H1 (cell line): ENCODE results near the gene ZNF280B. TPM values are rescaled to one million over a fixed set of nuclear protein-coding genes. Genes with fewer than 3 reads are reported as not detected.

Experiments
- CTCF ChIA-PET: fragments of 300-600 bp; sonication (Branson Sonifier 250); formaldehyde crosslinking; loops from one replicate; lab custom pipeline; 2021; ENCODE audit not compliant: partially characterized antibody; lab: Charles Lee
- POLR2A ChIA-PET: fragments of 300-600 bp; sonication (Branson Sonifier 250); formaldehyde crosslinking; loops from one replicate; lab custom pipeline; 2021; ENCODE audit warnings: inconsistent platforms; ENCODE audit not compliant: partially characterized antibody; lab: Charles Lee
- DNase-seq, 2 experiments: peaks; one replicate each; pipeline versions ENCODE4 v3.0.0 to v3.0.0-alpha.2; 2010 to 2022; ENCODE audit warnings: low spot score in 2 of 2, low read depth in 1 of 2, mixed read lengths in 1 of 2
- FAIRE-seq: peaks from 2 replicates; lab custom pipeline; 2011; peaks lifted over from hg19 to GRCh38; lab: Jason Lieb, UNC
- H2AFZ ChIP-seq: 2 replicates; pipeline ENCODE4 v1.8.1; 2012; ENCODE audit warnings: low read length, inconsistent platforms
- H2AK5ac ChIP-seq: 2 replicates; pipeline ENCODE4 v1.6.1; 2013; ENCODE audit warnings: low read depth, low read length
- H2BK120ac ChIP-seq: replicated peaks from 2 replicates; pipeline ENCODE3; 2013; ENCODE audit warnings: low read depth, low read length, inconsistent platforms
- H2BK12ac ChIP-seq: 2 replicates; pipeline ENCODE4 v1.6.1; 2013; ENCODE audit warnings: low read depth, low read length
- H2BK15ac ChIP-seq: 2 replicates; pipeline ENCODE4 v1.6.1; 2013; ENCODE audit warnings: low read length
- H2BK20ac ChIP-seq: 2 replicates; pipeline ENCODE4 v1.6.1; 2013; ENCODE audit warnings: low read length
- H2BK5ac ChIP-seq: 2 replicates; pipeline ENCODE4 v1.6.1; 2013; ENCODE audit warnings: low read depth, low read length
- H3K14ac ChIP-seq: 2 replicates; pipeline ENCODE4 v1.6.1; 2013; ENCODE audit warnings: inconsistent platforms; ENCODE audit not compliant: insufficient read length
- H3K18ac ChIP-seq: 2 replicates; pipeline ENCODE4 v1.6.1; 2013; ENCODE audit warnings: low read length; ENCODE audit errors: extremely low read depth
- H3K23ac ChIP-seq: 2 replicates; pipeline ENCODE4 v1.6.1; 2013; ENCODE audit warnings: inconsistent platforms; ENCODE audit not compliant: insufficient read length
- H3K23me2 ChIP-seq: 2 replicates; pipeline ENCODE4 v1.6.1; 2013; ENCODE audit warnings: low read depth, low read length
- H3K27ac ChIP-seq: 2 replicates; pipeline ENCODE4 v1.6.1; 2011; ENCODE audit warnings: low read depth, low read length, inconsistent platforms
- H3K27me3 ChIP-seq, 4 experiments: replicated peaks in 1 of 4; 1 replicate in 1 of 4; 2 replicates in 3 of 4; pipeline versions ENCODE4 v1.6.1 to v1.8.1; 2011 to 2013; ENCODE audit warnings: low read length in 3 of 4, mild to moderate bottlenecking in 3 of 4, inconsistent platforms in 2 of 4, mixed read lengths in 2 of 4, moderate library complexity in 1 of 4; ENCODE audit not compliant: control insufficient read depth in 3 of 4, insufficient read depth in 3 of 4; ENCODE audit errors: extremely low read depth in 1 of 4
- H3K36me3 ChIP-seq, 4 experiments: 2 replicates each; pipeline versions ENCODE4 v1.6.1 to v1.8.1; 2011 to 2013; ENCODE audit warnings: mild to moderate bottlenecking in 4 of 4, low read length in 3 of 4, moderate library complexity in 2 of 4, control low read depth in 1 of 4, inconsistent platforms in 1 of 4; ENCODE audit not compliant: insufficient read depth in 4 of 4, control insufficient read depth in 2 of 4
- H3K4ac ChIP-seq: replicated peaks from 2 replicates; pipeline ENCODE3; 2013; ENCODE audit warnings: low read length, low read depth, mixed read lengths, inconsistent platforms; ENCODE audit not compliant: insufficient read length
- H3K4me1 ChIP-seq, 4 experiments: replicated peaks in 1 of 4; 1 replicate in 1 of 4; 2 replicates in 3 of 4; pipeline versions ENCODE4 v1.6.1 to v1.8.1; 2011 to 2013; ENCODE audit warnings: low read length in 3 of 4, inconsistent platforms in 2 of 4, mixed read lengths in 1 of 4; ENCODE audit not compliant: insufficient read depth in 4 of 4, control insufficient read depth in 3 of 4
- H3K4me2 ChIP-seq, 2 experiments: 2 replicates each; pipeline versions ENCODE4 v1.6.1 to v1.8.1; 2011 to 2013; ENCODE audit warnings: low read depth in 2 of 2, low read length in 2 of 2, control low read depth in 1 of 2, inconsistent platforms in 1 of 2, mild to moderate bottlenecking in 1 of 2; ENCODE audit not compliant: insufficient read depth in 1 of 2
- H3K4me3 ChIP-seq, 4 experiments: fragments of 200-600, 300-600 bp in 1 of 4; sonication (generic), shearing (Covaris generic), sonication (Bioruptor Twin) in 1 of 4; 2 replicates each; pipeline versions ENCODE4 v1.5.1 to v1.8.1; 2011 to 2016; ENCODE audit warnings: low read length in 4 of 4, low read depth in 3 of 4, control low read depth in 2 of 4, inconsistent platforms in 2 of 4, mild to moderate bottlenecking in 2 of 4, mixed read lengths in 1 of 4, moderate library complexity in 1 of 4; ENCODE audit not compliant: insufficient read depth in 2 of 4; ENCODE audit errors: extremely low read depth in 1 of 4
- H3K56ac ChIP-seq: replicated peaks from 2 replicates; pipeline ENCODE3; 2013; ENCODE audit warnings: low read depth, mild to moderate bottlenecking, mixed read lengths, low read length, inconsistent platforms; ENCODE audit not compliant: insufficient read length
- H3K79me1 ChIP-seq: 2 replicates; pipeline ENCODE4 v1.6.1; 2013; ENCODE audit warnings: low read depth, low read length, control low read depth
- H3K79me2 ChIP-seq, 2 experiments: 2 replicates each; pipeline versions ENCODE4 v1.6.1 to v1.8.1; 2012 to 2013; ENCODE audit warnings: low read length in 2 of 2, mild to moderate bottlenecking in 2 of 2, inconsistent platforms in 1 of 2; ENCODE audit not compliant: insufficient read depth in 2 of 2, control insufficient read depth in 1 of 2
- H3K9ac ChIP-seq, 4 experiments: replicated peaks in 1 of 4; 1 replicate in 1 of 4; 2 replicates in 3 of 4; pipeline versions ENCODE4 v1.6.1 to v1.8.1; 2011 to 2013; ENCODE audit warnings: low read depth in 3 of 4, low read length in 3 of 4, control low read depth in 2 of 4, mild to moderate bottlenecking in 2 of 4, moderate library complexity in 2 of 4, inconsistent platforms in 1 of 4; ENCODE audit errors: extremely low read depth in 1 of 4
- H3K9me3 ChIP-seq, 2 experiments: 2 replicates each; pipeline versions ENCODE4 v1.6.1 to v1.8.1; 2012 to 2013; ENCODE audit warnings: mild to moderate bottlenecking in 2 of 2, moderate library complexity in 2 of 2, control low read depth in 1 of 2, inconsistent platforms in 1 of 2, low read depth in 1 of 2, low read length in 1 of 2, mixed read lengths in 1 of 2; ENCODE audit not compliant: insufficient read depth in 2 of 2
- H4K20me1 ChIP-seq, 2 experiments: replicated peaks in 1 of 2; 2 replicates each; pipeline versions ENCODE3 to v1.8.1; 2011 to 2013; ENCODE audit warnings: inconsistent platforms in 2 of 2, low read length in 2 of 2, mild to moderate bottlenecking in 1 of 2; ENCODE audit not compliant: insufficient read depth in 2 of 2, control insufficient read depth in 1 of 2
- H4K5ac ChIP-seq: 2 replicates; pipeline ENCODE4 v1.6.1; 2013; ENCODE audit warnings: low read length, low read depth, mixed read lengths, inconsistent platforms; ENCODE audit not compliant: insufficient read length
- H4K8ac ChIP-seq: 2 replicates; pipeline ENCODE4 v1.8.0; 2013; ENCODE audit warnings: mild to moderate bottlenecking, moderate library complexity, low read length, inconsistent platforms; ENCODE audit not compliant: insufficient read depth; ENCODE audit errors: extremely low read depth
- H4K91ac ChIP-seq: replicated peaks from 2 replicates; pipeline ENCODE3; 2013; ENCODE audit warnings: low read length, mixed read lengths, inconsistent platforms; ENCODE audit not compliant: insufficient read length
- GABPA ChIP-seq: IDR thresholded peaks from 2 replicates; pipeline ENCODE4 v1.6.1; 2011; ENCODE audit warnings: mild to moderate bottlenecking, low read length, moderate library complexity, borderline replicate concordance; ENCODE audit not compliant: insufficient read depth
- TEAD4 ChIP-seq: IDR thresholded peaks from 2 replicates; pipeline ENCODE4 v1.6.1; 2012; ENCODE audit warnings: low read depth, low read length, inconsistent platforms, mixed read lengths
- YY1 ChIP-seq: IDR thresholded peaks from 2 replicates; pipeline ENCODE4 v1.6.1; 2011; ENCODE audit warnings: low read depth, mild to moderate bottlenecking, low read length
- WGBS, 2 experiments: shearing (Covaris generic) in 1 of 2; methylation state at CpG; one replicate each; pipeline versions ENCODE4 v1.1.6 to v1.1.7; 2013 to 2015; ENCODE audit warnings: low lambda C conversion rate in 2 of 2, mixed read lengths in 2 of 2, inconsistent platforms in 1 of 2, low coverage in 1 of 2, missing lambda C conversion rate in 1 of 2; ENCODE audit not compliant: insufficient replicate concordance in 2 of 2, insufficient coverage in 1 of 2, insufficient read length in 1 of 2; ENCODE audit errors: extremely low coverage in 1 of 2, missing lambda C conversion rate in 1 of 2; 5-methylcytosine and 5-hydroxymethylcytosine counted together
- polyA plus RNA-seq, 7 experiments: library from polyadenylated mRNA; depleted of rRNA in 3 of 7; stranded (reverse) in 5 of 7; unstranded in 2 of 7; fragments of >200 nt in 5 of 7; fragments of 200-250 nt in 2 of 7; gene quantifications; 1 replicate in 5 of 7; 2 replicates in 1 of 7; 4 replicates in 1 of 7; pipeline versions ENCODE4 v1.2.1 to v1.2.3, GENCODE V29; 2011 to 2013; ENCODE audit warnings: missing spikeins in 2 of 7, mixed read lengths in 2 of 7
- total RNA-seq: library from RNA; stranded (reverse); fragmentation: NEBNext Ultra II Directional; extraction: Animal tissue kit (Norgen Biotek cat#: 25700); gene quantifications from 2 replicates; pipeline ENCODE4 v1.2.1, GENCODE V29; 2021
- TF ChIP-seq, protein P1 (sequence below), 3 experiments: IDR thresholded peaks; 1 replicate in 2 of 3; 2 replicates in 1 of 3; pipeline versions ENCODE4 v1.5.1 to v1.6.1; 2011; ENCODE audit warnings: low read length in 3 of 3, mild to moderate bottlenecking in 3 of 3, inconsistent platforms in 2 of 3, low read depth in 1 of 3, moderate library complexity in 1 of 3; ENCODE audit not compliant: insufficient read depth in 1 of 3; ENCODE audit errors: control extremely low read depth in 1 of 3
- TF ChIP-seq, protein P2 (sequence below): IDR thresholded peaks from 2 replicates; pipeline ENCODE4 v1.6.1; 2012; ENCODE audit warnings: low read length, inconsistent platforms

Gene ZNF280B
- total and polyA plus RNA-seq, 2 of the 8 experiments (the other 6 are each of a cell fraction or from before 2014, with no cell fraction given): 4.8 to 11.7 TPM

DNA sequence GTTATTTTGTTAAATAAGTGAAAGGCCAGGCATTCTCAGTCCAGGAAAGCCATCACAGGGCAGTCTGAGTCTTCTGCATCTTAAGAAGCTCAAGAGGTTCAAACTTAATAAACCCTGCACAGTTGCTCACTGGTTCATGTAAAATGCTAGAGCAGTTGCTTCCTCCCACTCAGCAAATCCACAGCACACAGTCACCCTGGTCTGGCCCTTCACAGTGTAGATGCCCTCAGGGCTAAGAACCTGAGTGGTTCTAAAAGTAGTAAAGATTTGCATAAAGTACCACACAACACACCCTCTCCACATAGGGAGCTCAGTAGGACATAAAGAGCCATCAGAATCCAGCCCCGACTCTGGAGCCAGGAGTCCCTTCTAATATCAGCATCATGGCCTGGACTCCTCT lies 58.7 kb downstream of the ZNF280B start:
- 100% methylated on average over 1 of the region's 1 CpG; no CpG with 5 or more reads in 1 of the 2 experiments for WGBS, 2 experiments
- Histone ChIP-seq H3K4me2 (no peak overlapping the region), H3K4me3 (no peak overlapping the region), H3K4ac (no peak overlapping the region), H4K8ac (no peak overlapping the region), H3K18ac (no peak overlapping the region), H3K56ac (no peak overlapping the region), H2BK20ac (no peak overlapping the region), H2BK15ac (no peak overlapping the region), H3K23me2 (no peaks in the 10 kb centered on the region), H3K14ac (no peak overlapping the region), H2BK5ac (no peak overlapping the region), H4K20me1 (peaks cover 0 to 1% of the 10 kb centered on the region in 2 experiments), H2BK120ac (no peak overlapping the region), H3K9ac (no peak overlapping the region), H4K91ac (no peak overlapping the region), H3K4me1 (peaks cover 0 to 2% (median 0%) of the 10 kb centered on the region in 4 experiments; a peak in 1 of 7 replicates), H2AK5ac (no peak overlapping the region), H3K36me3 (no peaks in the 10 kb centered on the region), H3K23ac (no peak overlapping the region), H3K27ac (no peak overlapping the region), H3K79me2 (no peaks in the 10 kb centered on the region), H2BK12ac (no peak overlapping the region), H3K27me3 (peaks cover 45 to 95% (median 77%) of the 10 kb centered on the region in 4 experiments), H4K5ac (no peak overlapping the region), H3K79me1 (no peaks in the 10 kb centered on the region), H2AFZ (no peak overlapping the region), H3K9me3 (no peaks in the 10 kb centered on the region)
- POLR2A ChIA-PET: no interaction called here
- CTCF ChIA-PET: interaction anchor here (0.8 to 6.5 kb wide), 5 partner anchors 13 to 678 kb away, joined by 3 to 38 read pairs (median 5); no protein-coding TSS in a partner anchor
- FAIRE-seq (no peak), DNase-seq (no peak)
- TF ChIP-seq GABPA (no peak), TEAD4 (no peak), YY1 (no peak)
- TF ChIP-seq, protein P1, sequence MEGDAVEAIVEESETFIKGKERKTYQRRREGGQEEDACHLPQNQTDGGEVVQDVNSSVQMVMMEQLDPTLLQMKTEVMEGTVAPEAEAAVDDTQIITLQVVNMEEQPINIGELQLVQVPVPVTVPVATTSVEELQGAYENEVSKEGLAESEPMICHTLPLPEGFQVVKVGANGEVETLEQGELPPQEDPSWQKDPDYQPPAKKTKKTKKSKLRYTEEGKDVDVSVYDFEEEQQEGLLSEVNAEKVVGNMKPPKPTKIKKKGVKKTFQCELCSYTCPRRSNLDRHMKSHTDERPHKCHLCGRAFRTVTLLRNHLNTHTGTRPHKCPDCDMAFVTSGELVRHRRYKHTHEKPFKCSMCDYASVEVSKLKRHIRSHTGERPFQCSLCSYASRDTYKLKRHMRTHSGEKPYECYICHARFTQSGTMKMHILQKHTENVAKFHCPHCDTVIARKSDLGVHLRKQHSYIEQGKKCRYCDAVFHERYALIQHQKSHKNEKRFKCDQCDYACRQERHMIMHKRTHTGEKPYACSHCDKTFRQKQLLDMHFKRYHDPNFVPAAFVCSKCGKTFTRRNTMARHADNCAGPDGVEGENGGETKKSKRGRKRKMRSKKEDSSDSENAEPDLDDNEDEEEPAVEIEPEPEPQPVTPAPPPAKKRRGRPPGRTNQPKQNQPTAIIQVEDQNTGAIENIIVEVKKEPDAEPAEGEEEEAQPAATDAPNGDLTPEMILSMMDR (IDR thresholded peaks at IDR 0.05; ENCODE audit: control extremely low read depth in 1 of 3, insufficient read depth in 1 of 3, low read depth in 1 of 3, low read length in 3 of 3): no peak
- TF ChIP-seq, protein P2, sequence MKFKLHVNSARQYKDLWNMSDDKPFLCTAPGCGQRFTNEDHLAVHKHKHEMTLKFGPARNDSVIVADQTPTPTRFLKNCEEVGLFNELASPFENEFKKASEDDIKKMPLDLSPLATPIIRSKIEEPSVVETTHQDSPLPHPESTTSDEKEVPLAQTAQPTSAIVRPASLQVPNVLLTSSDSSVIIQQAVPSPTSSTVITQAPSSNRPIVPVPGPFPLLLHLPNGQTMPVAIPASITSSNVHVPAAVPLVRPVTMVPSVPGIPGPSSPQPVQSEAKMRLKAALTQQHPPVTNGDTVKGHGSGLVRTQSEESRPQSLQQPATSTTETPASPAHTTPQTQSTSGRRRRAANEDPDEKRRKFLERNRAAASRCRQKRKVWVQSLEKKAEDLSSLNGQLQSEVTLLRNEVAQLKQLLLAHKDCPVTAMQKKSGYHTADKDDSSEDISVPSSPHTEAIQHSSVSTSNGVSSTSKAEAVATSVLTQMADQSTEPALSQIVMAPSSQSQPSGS: no peak
